Measurements from ENCODE around the gene ZNF385C.

The ZNF385C gene

DNA sequence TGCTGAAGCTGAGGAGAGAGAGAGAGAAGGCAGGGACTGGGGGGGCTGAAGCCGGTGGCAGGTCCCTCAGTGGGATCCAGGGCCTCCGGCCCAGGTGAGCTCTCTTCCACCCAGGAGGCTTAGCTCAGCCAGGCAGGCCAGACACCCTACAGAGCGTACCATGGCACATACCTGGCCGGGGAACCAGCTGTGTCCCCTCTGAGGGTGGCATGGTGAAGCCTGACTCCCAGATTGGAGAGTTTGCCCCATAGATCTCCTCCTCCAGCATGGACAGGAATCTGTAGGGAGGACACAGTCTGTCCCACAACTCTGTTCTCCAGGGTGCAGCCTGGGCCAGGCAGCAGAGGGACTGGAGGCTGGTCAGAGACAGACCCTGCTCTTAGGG is 19.8 kb upstream of the ZNF385C start:
- WGBS (ENCODE audit: extremely low coverage, insufficient coverage, low lambda C conversion rate) = no CpG with 5 or more reads among the region's 4 CpGs

DNA sequence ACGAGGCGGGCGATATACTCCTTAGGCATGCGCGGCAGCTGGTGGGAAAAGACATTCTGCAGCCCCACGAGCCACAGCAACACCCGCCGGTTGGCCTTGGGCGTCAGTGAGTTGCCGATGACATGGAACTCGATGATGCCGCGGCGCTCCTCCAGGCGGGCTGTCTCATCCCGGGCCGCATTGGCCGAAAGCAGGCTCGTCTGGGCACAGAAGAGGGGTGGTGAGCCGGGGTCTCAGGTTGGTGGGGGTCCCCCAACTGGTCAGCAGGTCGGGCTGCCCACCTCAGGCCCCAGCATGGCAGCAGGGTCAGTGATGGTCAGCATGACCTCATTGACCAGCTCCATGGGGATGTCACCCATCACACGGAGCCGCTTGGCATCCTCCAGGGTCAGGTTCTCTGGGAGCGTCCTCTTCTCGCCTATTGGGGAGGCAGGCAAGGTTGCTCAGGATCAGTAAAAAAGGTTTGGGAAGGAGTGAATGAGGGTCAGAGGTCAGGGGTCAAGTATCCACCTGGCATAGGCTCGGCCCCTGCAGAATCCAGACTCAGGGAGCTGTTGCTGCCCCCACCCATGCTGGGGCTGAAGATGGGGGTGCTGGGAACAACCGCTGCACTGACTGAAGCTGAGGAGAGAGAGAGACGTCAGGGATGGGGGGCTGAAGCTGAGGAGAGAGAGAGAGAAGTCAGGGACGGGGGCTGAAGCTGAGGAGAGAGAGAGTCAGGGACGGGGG is 19.3 kb upstream of the ZNF385C start:
- H2BK15ac ChIP-seq (replicated peaks; ENCODE audit: low read depth) = no peak overlapping the region
- H2BK120ac ChIP-seq (ENCODE audit: low read depth, low read length) = no peak overlapping the region
- H3K56ac ChIP-seq (ENCODE audit: low read length) = no peak overlapping the region
- no peak overlapping the region for H3K9ac ChIP-seq (ENCODE audit: low read length)
- H3K27ac ChIP-seq (ENCODE audit: low read depth, low read length) = no peak overlapping the region
- H3K27me3 ChIP-seq (ENCODE audit: insufficient read depth, low read length, poor library complexity) = no peaks in the 10 kb centered on the region
- no peak overlapping the region for H3K4me3 ChIP-seq (ENCODE audit: low read length)
- H3K4ac ChIP-seq (ENCODE audit: low read depth, low read length) = no peak overlapping the region
- no peak for DNase-seq
- H4K8ac ChIP-seq (ENCODE audit: low read depth, low read length) = no peak overlapping the region
- H3K4me1 ChIP-seq (ENCODE audit: control insufficient read depth, low read depth, low read length) = peaks cover 2% of the 10 kb centered on the region
- no peaks in the 10 kb centered on the region for H3K79me2 ChIP-seq (ENCODE audit: control insufficient read depth, insufficient read depth, low read length)
- no peak overlapping the region for H2BK5ac ChIP-seq (ENCODE audit: low read length)
- no peaks in the 10 kb centered on the region for H3K79me1 ChIP-seq (ENCODE audit: low read length)
- no peak overlapping the region for H4K5ac ChIP-seq (ENCODE audit: low read length)
- no peak overlapping the region for H2AK5ac ChIP-seq (ENCODE audit: low read length)
- no peak overlapping the region for H3K4me2 ChIP-seq (ENCODE audit: low read length)
- peaks cover 4% of the 10 kb centered on the region for H3K36me3 ChIP-seq (ENCODE audit: control insufficient read depth, insufficient read depth, low read length)
- WGBS (ENCODE audit: extremely low coverage, insufficient coverage, low lambda C conversion rate) = no CpG with 5 or more reads among the region's 30 CpGs
- H3K23ac ChIP-seq (ENCODE audit: low read length) = no peak overlapping the region
- no peak overlapping the region for H3K18ac ChIP-seq (ENCODE audit: low read length)

More for the DNA sequence above, 19.8 kb upstream of the ZNF385C start:
- Histone ChIP-seq H2BK5ac (ENCODE audit: low read length) (no peak overlapping the region), H4K8ac (ENCODE audit: low read depth, low read length) (no peak overlapping the region), H3K4me2 (ENCODE audit: low read length) (no peak overlapping the region), H3K23ac (ENCODE audit: low read length) (no peak overlapping the region), H3K27ac (ENCODE audit: low read depth, low read length) (no peak overlapping the region), H3K56ac (ENCODE audit: low read length) (no peak overlapping the region), H3K79me1 (ENCODE audit: low read length) (no peaks in the 10 kb centered on the region), H2BK120ac (ENCODE audit: low read depth, low read length) (no peak overlapping the region), H3K79me2 (ENCODE audit: control insufficient read depth, insufficient read depth, low read length) (no peaks in the 10 kb centered on the region), H2BK15ac (replicated peaks; ENCODE audit: low read depth) (no peak overlapping the region), H3K36me3 (ENCODE audit: control insufficient read depth, insufficient read depth, low read length) (peaks cover 4% of the 10 kb centered on the region), H2AK5ac (ENCODE audit: low read length) (no peak overlapping the region), H3K4me3 (ENCODE audit: low read length) (no peak overlapping the region), H3K18ac (ENCODE audit: low read length) (no peak overlapping the region), H3K27me3 (ENCODE audit: insufficient read depth, low read length, poor library complexity) (no peaks in the 10 kb centered on the region), H4K5ac (ENCODE audit: low read length) (no peak overlapping the region), H3K9ac (ENCODE audit: low read length) (no peak overlapping the region), H3K4ac (ENCODE audit: low read depth, low read length) (no peak overlapping the region), H3K4me1 (ENCODE audit: control insufficient read depth, low read depth, low read length) (peaks cover 2% of the 10 kb centered on the region)
- DNase-seq = no peak

DNA sequence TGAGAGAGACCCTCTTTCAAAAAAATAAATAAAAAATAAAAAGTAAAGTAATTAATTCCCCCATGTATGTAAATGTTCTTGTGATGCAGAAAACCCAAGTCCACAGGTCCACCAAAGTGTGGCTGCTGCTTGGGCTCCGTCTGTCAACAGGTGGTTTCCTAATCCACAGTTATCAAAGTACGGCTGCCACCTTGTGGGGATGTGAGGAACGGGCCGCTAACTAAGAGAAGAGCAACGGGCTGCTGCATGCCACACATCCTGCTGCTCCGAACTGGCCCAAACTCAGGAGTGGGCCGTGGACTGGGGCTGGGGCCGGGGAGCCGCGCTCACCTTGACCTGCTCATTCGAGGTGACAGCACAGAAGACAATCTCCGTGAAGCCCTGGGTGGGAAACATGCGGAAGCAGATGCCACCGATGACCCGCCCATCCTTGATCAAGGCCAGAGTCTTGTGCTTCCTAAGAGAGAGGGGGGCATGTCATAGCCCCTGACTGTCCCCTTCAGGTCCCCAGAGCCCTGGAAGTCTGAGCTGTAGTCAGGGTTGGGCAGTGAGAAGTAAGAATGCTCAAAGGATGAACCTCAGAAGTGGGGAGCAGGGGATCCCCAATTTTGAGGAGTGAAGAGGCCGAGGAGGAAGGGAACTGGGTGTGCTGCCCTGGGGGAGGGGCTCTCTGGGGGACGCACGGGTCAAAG is 18.6 kb upstream of the ZNF385C start:
- Histone ChIP-seq H2BK120ac (ENCODE audit: low read depth, low read length) (no peak overlapping the region), H2AK5ac (ENCODE audit: low read length) (no peak overlapping the region), H4K8ac (ENCODE audit: low read depth, low read length) (no peak overlapping the region), H3K4ac (ENCODE audit: low read depth, low read length) (no peak overlapping the region), H2BK15ac (replicated peaks; ENCODE audit: low read depth) (no peak overlapping the region), H3K79me1 (ENCODE audit: low read length) (no peaks in the 10 kb centered on the region), H2BK5ac (ENCODE audit: low read length) (no peak overlapping the region), H3K56ac (ENCODE audit: low read length) (no peak overlapping the region), H3K27me3 (ENCODE audit: insufficient read depth, low read length, poor library complexity) (no peaks in the 10 kb centered on the region), H4K5ac (ENCODE audit: low read length) (no peak overlapping the region), H3K18ac (ENCODE audit: low read length) (no peak overlapping the region), H3K4me2 (ENCODE audit: low read length) (no peak overlapping the region), H3K4me3 (ENCODE audit: low read length) (no peak overlapping the region), H3K36me3 (ENCODE audit: control insufficient read depth, insufficient read depth, low read length) (peaks cover 4% of the 10 kb centered on the region), H3K4me1 (ENCODE audit: control insufficient read depth, low read depth, low read length) (peaks cover 2% of the 10 kb centered on the region), H3K27ac (ENCODE audit: low read depth, low read length) (no peak overlapping the region), H3K9ac (ENCODE audit: low read length) (no peak overlapping the region), H3K23ac (ENCODE audit: low read length) (no peak overlapping the region), H3K79me2 (ENCODE audit: control insufficient read depth, insufficient read depth, low read length) (no peaks in the 10 kb centered on the region)
- DNase-seq = peak; percentile 87
- no CpG with 5 or more reads among the region's 18 CpGs for WGBS (ENCODE audit: extremely low coverage, insufficient coverage, low lambda C conversion rate)

DNA sequence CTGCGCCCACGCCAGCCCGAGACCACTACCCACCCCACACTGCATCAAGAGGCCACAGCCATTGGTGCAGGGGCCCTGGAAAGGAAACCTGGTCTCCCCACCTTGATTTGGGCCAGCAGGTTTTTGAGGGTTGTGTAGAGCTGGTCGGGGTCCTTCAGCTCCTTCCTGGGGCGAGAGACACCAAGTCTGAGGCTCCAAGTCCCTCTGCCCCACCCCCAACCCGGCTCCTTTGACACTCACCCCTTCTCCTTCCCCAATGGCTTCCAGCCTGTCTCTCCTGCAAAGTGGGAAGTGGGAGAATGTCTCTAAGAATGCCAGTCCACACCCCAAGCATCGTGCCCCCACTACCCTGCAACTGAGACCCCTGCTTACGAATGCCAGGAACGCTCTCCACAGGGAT is 15.8 kb upstream of the ZNF385C start:
- no peak overlapping the region for H2BK15ac ChIP-seq (replicated peaks; ENCODE audit: low read depth)
- H3K36me3 ChIP-seq (ENCODE audit: control insufficient read depth, insufficient read depth, low read length) = peaks cover 4% of the 10 kb centered on the region
- no peak overlapping the region for H2BK120ac ChIP-seq (ENCODE audit: low read depth, low read length)
- H3K56ac ChIP-seq (ENCODE audit: low read length) = no peak overlapping the region
- no CpG with 5 or more reads among the region's 9 CpGs for WGBS (ENCODE audit: extremely low coverage, insufficient coverage, low lambda C conversion rate)
- no peak overlapping the region for H3K27ac ChIP-seq (ENCODE audit: low read depth, low read length)
- H3K4ac ChIP-seq (ENCODE audit: low read depth, low read length) = no peak overlapping the region
- no peaks in the 10 kb centered on the region for H3K4me1 ChIP-seq (ENCODE audit: control insufficient read depth, low read depth, low read length)
- H4K5ac ChIP-seq (ENCODE audit: low read length) = no peak overlapping the region
- no peak overlapping the region for H3K23ac ChIP-seq (ENCODE audit: low read length)
- no peak overlapping the region for H3K4me3 ChIP-seq (ENCODE audit: low read length)
- no peak overlapping the region for H2BK5ac ChIP-seq (ENCODE audit: low read length)
- no peak overlapping the region for H4K8ac ChIP-seq (ENCODE audit: low read depth, low read length)
- no peak overlapping the region for H3K4me2 ChIP-seq (ENCODE audit: low read length)
- no peaks in the 10 kb centered on the region for H3K79me1 ChIP-seq (ENCODE audit: low read length)
- H3K18ac ChIP-seq (ENCODE audit: low read length) = no peak overlapping the region
- H3K79me2 ChIP-seq (ENCODE audit: control insufficient read depth, insufficient read depth, low read length) = no peaks in the 10 kb centered on the region
- no peak for DNase-seq
- no peak overlapping the region for H3K9ac ChIP-seq (ENCODE audit: low read length)
- no peaks in the 10 kb centered on the region for H3K27me3 ChIP-seq (ENCODE audit: insufficient read depth, low read length, poor library complexity)
- H2AK5ac ChIP-seq (ENCODE audit: low read length) = no peak overlapping the region

DNA sequence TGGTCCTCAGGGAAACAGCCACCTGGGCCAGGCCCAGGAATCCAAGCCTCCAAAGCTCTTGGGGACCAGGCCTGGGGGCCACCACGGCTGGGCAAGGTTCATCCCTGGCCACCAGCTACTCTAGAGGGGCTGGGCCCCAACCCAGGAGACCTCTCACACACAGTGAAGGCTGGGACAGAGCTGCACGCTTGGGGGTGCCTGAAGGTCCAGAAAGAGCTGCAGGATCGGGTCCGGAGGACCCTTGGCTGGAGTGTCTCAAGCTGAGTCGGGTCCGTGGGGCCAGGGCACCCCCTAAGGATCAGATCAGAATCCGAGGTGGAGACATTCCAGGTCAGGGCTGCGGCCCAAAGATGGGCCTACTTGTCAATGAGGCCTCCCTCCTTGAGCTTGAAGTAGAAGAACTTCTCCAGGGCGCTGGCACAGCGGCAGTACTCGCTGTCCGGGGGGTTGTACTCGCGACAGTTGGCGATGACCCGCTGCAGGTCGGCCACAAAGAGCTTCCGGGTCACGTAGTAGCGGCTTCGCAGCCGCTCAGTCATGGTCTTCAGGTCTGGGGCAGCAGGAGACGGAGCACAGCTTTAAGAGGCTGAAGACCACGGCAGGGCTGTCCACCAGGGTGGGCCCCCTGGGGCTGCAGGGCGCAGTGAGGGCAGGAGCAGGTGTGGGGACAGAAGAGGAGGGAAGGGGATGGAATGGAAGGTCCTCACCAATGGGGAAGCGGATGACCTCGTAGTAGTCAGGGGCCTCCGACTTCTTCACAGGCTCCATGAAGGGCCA is 15.2 kb upstream of the ZNF385C start:
- Histone ChIP-seq H3K18ac (ENCODE audit: low read length) (no peak overlapping the region), H3K4me3 (ENCODE audit: low read length) (no peak overlapping the region)

More for the DNA sequence above, 15.2 kb upstream of the ZNF385C start:
- Histone ChIP-seq H3K79me1 (ENCODE audit: low read length) (no peaks in the 10 kb centered on the region), H2AK5ac (ENCODE audit: low read length) (no peak overlapping the region), H4K5ac (ENCODE audit: low read length) (no peak overlapping the region), H3K36me3 (ENCODE audit: control insufficient read depth, insufficient read depth, low read length) (peaks cover 4% of the 10 kb centered on the region), H4K8ac (ENCODE audit: low read depth, low read length) (no peak overlapping the region), H3K27ac (ENCODE audit: low read depth, low read length) (no peak overlapping the region), H3K9ac (ENCODE audit: low read length) (no peak overlapping the region), H3K4me1 (ENCODE audit: control insufficient read depth, low read depth, low read length) (no peaks in the 10 kb centered on the region), H3K4me2 (ENCODE audit: low read length) (no peak overlapping the region), H3K4ac (ENCODE audit: low read depth, low read length) (no peak overlapping the region), H3K79me2 (ENCODE audit: control insufficient read depth, insufficient read depth, low read length) (no peaks in the 10 kb centered on the region), H2BK5ac (ENCODE audit: low read length) (no peak overlapping the region), H3K27me3 (ENCODE audit: insufficient read depth, low read length, poor library complexity) (no peaks in the 10 kb centered on the region), H3K56ac (ENCODE audit: low read length) (no peak overlapping the region), H3K23ac (ENCODE audit: low read length) (no peak overlapping the region), H2BK15ac (replicated peaks; ENCODE audit: low read depth) (no peak overlapping the region), H2BK120ac (ENCODE audit: low read depth, low read length) (no peak overlapping the region)
- no CpG with 5 or more reads among the region's 28 CpGs for WGBS (ENCODE audit: extremely low coverage, insufficient coverage, low lambda C conversion rate)
- no peak for DNase-seq

All from mesendoderm (in vitro differentiated cells).